HepG2 (cell line): ENCODE data around the gene CKAP2L. TPM values are rescaled to one million over a fixed set of nuclear protein-coding genes. Genes with fewer than 3 reads are reported as not detected.

Source experiments
- ATAC-seq: fragments of 200-7000 bp; cut with Tn5 transposase; 3 replicates; pipeline ENCODE4 v1.9.1; 2020; ENCODE audit warnings: mild to moderate bottlenecking, moderate library complexity
- BruUV-seq: library from RNA; stranded (reverse); fragments of 400-500 nt; replicated peaks from 2 replicates; lab custom pipeline; 2021; lab: Mats Ljungman, UMichigan
- CTCF ChIA-PET: fragments of 300-600 bp; formaldehyde crosslinking; extraction: SDS; loops from one replicate; lab custom pipeline; 2021; ENCODE audit warnings: low total read pairs, inconsistent platforms, low intra/inter-chr PET ratio; lab: Yijun Ruan, JAX
- POLR2A ChIA-PET: fragments of 350-600 bp; sonication (Branson Sonifier 250); formaldehyde crosslinking; loops from one replicate; lab custom pipeline; 2020; ENCODE audit warnings: antibody characterized with exemption, inconsistent platforms; lab: Yijun Ruan, JAX
- DNase-seq: peaks from one replicate; pipeline ENCODE4 v3.0.0-alpha.2; 2015; ENCODE audit warnings: low spot score
- FAIRE-seq: peaks from 3 replicates; lab custom pipeline; 2011; peaks lifted over from hg19 to GRCh38; lab: Jason Lieb, UNC
- H2AFZ ChIP-seq: one replicate; pipeline ENCODE4 v1.6.1; 2011; ENCODE audit warnings: low read length, inconsistent platforms
- H3K27ac ChIP-seq: fragments of 300-600 bp; 3 replicates; pipeline ENCODE4 v1.8.0; 2011; ENCODE audit warnings: mixed run types, mild to moderate bottlenecking, mixed read lengths, low read length, inconsistent platforms; ENCODE audit not compliant: insufficient read depth; ENCODE audit errors: extremely low read length
- H3K27me3 ChIP-seq, 2 experiments: fragments of 200-600 bp in 1 of 2; 2 replicates in 1 of 2; 3 replicates in 1 of 2; pipeline versions ENCODE4 v1.6.0 to v1.8.0; 2011; ENCODE audit warnings: low read length in 2 of 2, mild to moderate bottlenecking in 2 of 2, moderate library complexity in 2 of 2, inconsistent platforms in 1 of 2; ENCODE audit not compliant: insufficient read depth in 2 of 2, control insufficient read depth in 1 of 2
- H3K36me3 ChIP-seq, 2 experiments: fragments of 200-600 bp in 1 of 2; replicated peaks in 1 of 2; 2 replicates in 1 of 2; 3 replicates in 1 of 2; pipeline versions ENCODE4 v1.5.1 to v1.8.0; 2011; ENCODE audit warnings: low read length in 2 of 2, inconsistent platforms in 1 of 2; ENCODE audit not compliant: insufficient read depth in 2 of 2, control insufficient read depth in 1 of 2
- H3K4me1 ChIP-seq: 2 replicates; pipeline ENCODE4 v1.5.1; 2012; ENCODE audit warnings: low read length, inconsistent platforms; ENCODE audit not compliant: insufficient read depth
- H3K4me2 ChIP-seq: 2 replicates; pipeline ENCODE4 v1.6.0; 2011; ENCODE audit warnings: low read depth, low read length, inconsistent platforms
- H3K4me3 ChIP-seq, 3 experiments: fragments of 200-600 bp in 1 of 3; sonication (generic), shearing (Covaris generic) in 1 of 3; replicated peaks in 1 of 3; 2 replicates each; pipeline ENCODE4 v1.5.1; 2011 to 2016; ENCODE audit warnings: low read length in 3 of 3, inconsistent platforms in 2 of 3, low read depth in 2 of 3, mild to moderate bottlenecking in 2 of 3, control low read depth in 1 of 3, mixed read lengths in 1 of 3; ENCODE audit not compliant: insufficient read depth in 1 of 3
- H3K79me2 ChIP-seq: one replicate; pipeline ENCODE4 v1.6.1; 2011; ENCODE audit warnings: low read length, inconsistent platforms; ENCODE audit not compliant: insufficient read depth
- H3K9ac ChIP-seq: 2 replicates; pipeline ENCODE4 v1.6.0; 2011; ENCODE audit warnings: mild to moderate bottlenecking, low read depth, low read length, inconsistent platforms; ENCODE audit not compliant: insufficient read depth
- H3K9me3 ChIP-seq: 2 replicates; pipeline ENCODE4 v1.5.1; 2012; ENCODE audit warnings: mild to moderate bottlenecking, low read length
- H4K20me1 ChIP-seq: 2 replicates; pipeline ENCODE4 v1.6.0; 2011; ENCODE audit warnings: inconsistent platforms, mild to moderate bottlenecking, low read length, moderate library complexity; ENCODE audit not compliant: insufficient read depth
- HDAC6 ChIP-seq: fragments of 200-600 bp; sonication (generic); IDR thresholded peaks from 2 replicates; pipeline ENCODE4 v1.7.0; 2017; ENCODE audit warnings: mild to moderate bottlenecking, antibody characterized with exemption, low read length, low read depth
- HNF4G ChIP-seq, 2 experiments: sonication (generic) in 1 of 2; formaldehyde crosslinking in 1 of 2; IDR thresholded peaks; 2 replicates each; pipeline versions ENCODE4 v1.4.0 to v1.6.1; 2011 to 2020; ENCODE audit warnings: borderline replicate concordance in 2 of 2, low read depth in 2 of 2, mild to moderate bottlenecking in 2 of 2, low read length in 1 of 2, missing genetic modification reagents in 1 of 2, moderate library complexity in 1 of 2
- MEIS2 ChIP-seq: sonication (generic); formaldehyde crosslinking; IDR thresholded peaks from 2 replicates; pipeline ENCODE4 v1.9.0; 2021; ENCODE audit warnings: mild to moderate bottlenecking, missing genetic modification reagents
- MTA1 ChIP-seq: sonication (generic); formaldehyde crosslinking; IDR thresholded peaks from 2 replicates; pipeline ENCODE4 v1.4.0; 2020; ENCODE audit warnings: missing genetic modification reagents, mild to moderate bottlenecking, borderline replicate concordance
- SOX5 ChIP-seq: IDR thresholded peaks from 2 replicates; pipeline ENCODE4 v1.6.1; 2016; ENCODE audit warnings: borderline replicate concordance
- ZNF343 ChIP-seq: sonication (generic); formaldehyde crosslinking; IDR thresholded peaks from 2 replicates; pipeline ENCODE4 v1.4.0; 2020; ENCODE audit warnings: mild to moderate bottlenecking, missing genetic modification reagents
- ZNF883 ChIP-seq: sonication (generic); formaldehyde crosslinking; IDR thresholded peaks from 2 replicates; pipeline ENCODE4 v1.5.1; 2020; ENCODE audit warnings: mild to moderate bottlenecking, missing genetic modification reagents; ENCODE audit errors: not compliant biosample characterization
- ZSCAN20 ChIP-seq: sonication (generic); formaldehyde crosslinking; IDR thresholded peaks from 2 replicates; pipeline ENCODE4 v1.4.0; 2020; ENCODE audit warnings: missing genetic modification reagents, mild to moderate bottlenecking, borderline replicate concordance
- WGBS: methylation state at CpG from one replicate; pipeline ENCODE4 v1.1.6; 2017; ENCODE audit warnings: low lambda C conversion rate; 5-methylcytosine and 5-hydroxymethylcytosine counted together
- in situ Hi-C: cut with HindIII; loops from 2 replicates; pipeline ENCODE4 v1.10.0; 2017; ENCODE audit warnings: low pct_unique_long_range_greater_than_20kb; ENCODE audit not compliant: extremely low pct_ligation_motif_present
- intact Hi-C: fragments of 100-400 bp; cut with micrococcal nuclease; formaldehyde crosslinking; loops from one replicate; pipeline ENCODE4 v1.10.0; 2022; ENCODE audit not compliant: unreplicated experiment
- polyA plus RNA-seq, 8 experiments: library from polyadenylated mRNA; depleted of rRNA in 3 of 8; stranded (reverse) in 7 of 8; unstranded in 1 of 8; fragments of >200 nt; fragmentation: Illumina TruSeq in 4 of 8; extraction: Trizol in 4 of 8; gene quantifications; 2 replicates each; pipeline versions ENCODE4 v1.2.1 to v1.2.3, GENCODE V29; 2011 to 2016; ENCODE audit warnings: low read depth in 4 of 8, missing spikeins in 1 of 8, mixed read lengths in 1 of 8; ENCODE audit not compliant: insufficient read depth in 1 of 8
- total RNA-seq, 5 experiments: library from RNA; depleted of rRNA; stranded (reverse); fragments of >200 nt; fragmentation: Illumina TruSeq; extraction: Trizol; gene quantifications; 2 replicates each; pipeline ENCODE4 v1.2.3, GENCODE V29; 2016; ENCODE audit warnings: low read depth in 1 of 5
- TF ChIP-seq, protein P1 (sequence below): IDR thresholded peaks from 2 replicates; pipeline ENCODE4 v1.6.1; 2012; ENCODE audit warnings: low read length, improper control_type of control experiment
- TF ChIP-seq, protein P2 (sequence below): sonication (generic); formaldehyde crosslinking; IDR thresholded peaks from 2 replicates; pipeline ENCODE4 v1.4.0; 2020; ENCODE audit warnings: missing genetic modification reagents

The CKAP2L gene
- total and polyA plus RNA-seq, 2 of the 13 experiments (the other 11 are each of a cell fraction or from before 2014, with no cell fraction given): 7.1 to 9.5 TPM

DNA sequence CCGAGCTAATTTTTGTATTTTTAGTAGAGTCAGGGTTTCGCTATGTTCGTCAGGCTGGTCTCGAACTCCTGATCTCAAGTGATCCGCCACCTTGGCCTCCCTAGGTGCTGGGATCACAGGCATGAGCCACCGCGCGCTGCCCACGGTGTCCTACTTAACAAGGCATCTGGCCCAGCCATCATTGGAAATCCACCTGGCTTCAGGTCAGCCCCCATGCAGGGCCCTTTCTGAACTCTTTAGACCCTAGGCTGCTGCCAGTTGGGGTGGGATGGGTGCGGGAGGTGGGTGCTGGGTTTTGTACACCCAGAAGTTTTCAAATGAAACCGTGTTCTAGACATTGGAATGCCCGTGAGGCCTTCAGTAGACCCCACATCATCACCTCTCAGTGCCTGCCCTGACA, 70.2 kb downstream of the CKAP2L start:
- H3K27me3 ChIP-seq: no peaks in the 10 kb centered on the region
- ATAC-seq: no peak
- CTCF ChIA-PET: no interaction called here
- H3K9ac ChIP-seq: no peak overlapping the region
- H3K4me1 ChIP-seq: peaks cover 36% of the 10 kb centered on the region
- H3K4me3 ChIP-seq: no peak overlapping the region
- no peaks in the 10 kb centered on the region for H4K20me1 ChIP-seq
- TF ChIP-seq ZNF343 (CRISPR knock-in tag) (no peak), MTA1 (CRISPR knock-in tag) (no peak), MEIS2 (CRISPR knock-in tag) (no peak), ZSCAN20 (no peak)
- POLR2A ChIA-PET: interaction anchor here (1.0 kb wide), 1 partner anchor 49 kb away, joined by 3 read pairs; no protein-coding TSS in a partner anchor
- no peak overlapping the region for H3K4me2 ChIP-seq
- intact Hi-C loops (no loop called here), in situ Hi-C loops (no loop called here)
- H3K36me3 ChIP-seq: no peaks in the 10 kb centered on the region
- H2AFZ ChIP-seq: no peak overlapping the region
- BruUV-seq: no TSS peak
- no peak overlapping the region for H3K27ac ChIP-seq
- 82% methylated on average over 11 of the region's 12 CpGs for WGBS
- FAIRE-seq: no peak
- DNase-seq: no peak
- no peaks in the 10 kb centered on the region for H3K79me2 ChIP-seq
- no peaks in the 10 kb centered on the region for H3K9me3 ChIP-seq

DNA sequence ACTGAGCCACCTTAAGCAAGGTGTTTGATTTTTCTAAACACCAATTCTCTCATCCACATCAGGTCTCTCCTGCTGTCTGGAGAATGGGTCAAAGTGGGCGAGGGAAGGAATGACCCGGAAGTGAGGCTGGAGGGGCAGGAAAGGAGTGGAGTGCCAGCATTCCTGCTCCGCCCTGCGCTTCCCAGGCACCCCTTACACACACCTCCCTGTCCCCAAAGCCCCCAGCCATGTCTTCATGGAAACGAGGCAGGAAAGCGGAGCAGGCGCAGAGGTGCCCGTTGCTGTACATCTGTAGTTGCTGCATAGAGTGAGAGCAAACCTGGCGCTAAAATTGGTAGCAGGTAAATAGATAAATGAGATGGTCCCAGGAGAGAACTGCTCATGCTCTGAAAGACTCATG, 70.8 kb downstream of the CKAP2L start:
- BruUV-seq: no TSS peak
- Histone ChIP-seq H2AFZ (no peak overlapping the region), H3K4me1 (peaks cover 42% of the 10 kb centered on the region), H3K9me3 (no peaks in the 10 kb centered on the region), H3K4me2 (no peak overlapping the region), H3K4me3 (no peak overlapping the region), H3K79me2 (no peaks in the 10 kb centered on the region), H4K20me1 (no peaks in the 10 kb centered on the region), H3K27me3 (no peaks in the 10 kb centered on the region), H3K9ac (no peak overlapping the region), H3K27ac (no peak overlapping the region), H3K36me3 (no peaks in the 10 kb centered on the region)
- WGBS: 80% methylated on average over 9 of the region's 9 CpGs
- FAIRE-seq: no peak
- ATAC-seq: no peak
- in situ Hi-C loops (no loop called here), intact Hi-C loops (no loop called here)
- ChIA-PET POLR2A (no interaction called here), CTCF (no interaction called here)
- no peak for DNase-seq
- TF ChIP-seq ZNF883 (CRISPR knock-in tag) (no peak), HNF4G (IDR thresholded peaks at IDR 0.05; ENCODE audit: borderline replicate concordance, low read depth, low read length) (no peak), HNF4G (CRISPR knock-in tag; IDR thresholded peaks at IDR 0.05; ENCODE audit: borderline replicate concordance, low read depth) (no peak), HDAC6 (no peak), SOX5 (CRISPR knock-in tag) (no peak)
- TF ChIP-seq, protein P1, sequence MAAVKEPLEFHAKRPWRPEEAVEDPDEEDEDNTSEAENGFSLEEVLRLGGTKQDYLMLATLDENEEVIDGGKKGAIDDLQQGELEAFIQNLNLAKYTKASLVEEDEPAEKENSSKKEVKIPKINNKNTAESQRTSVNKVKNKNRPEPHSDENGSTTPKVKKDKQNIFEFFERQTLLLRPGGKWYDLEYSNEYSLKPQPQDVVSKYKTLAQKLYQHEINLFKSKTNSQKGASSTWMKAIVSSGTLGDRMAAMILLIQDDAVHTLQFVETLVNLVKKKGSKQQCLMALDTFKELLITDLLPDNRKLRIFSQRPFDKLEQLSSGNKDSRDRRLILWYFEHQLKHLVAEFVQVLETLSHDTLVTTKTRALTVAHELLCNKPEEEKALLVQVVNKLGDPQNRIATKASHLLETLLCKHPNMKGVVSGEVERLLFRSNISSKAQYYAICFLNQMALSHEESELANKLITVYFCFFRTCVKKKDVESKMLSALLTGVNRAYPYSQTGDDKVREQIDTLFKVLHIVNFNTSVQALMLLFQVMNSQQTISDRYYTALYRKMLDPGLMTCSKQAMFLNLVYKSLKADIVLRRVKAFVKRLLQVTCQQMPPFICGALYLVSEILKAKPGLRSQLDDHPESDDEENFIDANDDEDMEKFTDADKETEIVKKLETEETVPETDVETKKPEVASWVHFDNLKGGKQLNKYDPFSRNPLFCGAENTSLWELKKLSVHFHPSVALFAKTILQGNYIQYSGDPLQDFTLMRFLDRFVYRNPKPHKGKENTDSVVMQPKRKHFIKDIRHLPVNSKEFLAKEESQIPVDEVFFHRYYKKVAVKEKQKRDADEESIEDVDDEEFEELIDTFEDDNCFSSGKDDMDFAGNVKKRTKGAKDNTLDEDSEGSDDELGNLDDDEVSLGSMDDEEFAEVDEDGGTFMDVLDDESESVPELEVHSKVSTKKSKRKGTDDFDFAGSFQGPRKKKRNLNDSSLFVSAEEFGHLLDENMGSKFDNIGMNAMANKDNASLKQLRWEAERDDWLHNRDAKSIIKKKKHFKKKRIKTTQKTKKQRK: no peak
- TF ChIP-seq, protein P2, sequence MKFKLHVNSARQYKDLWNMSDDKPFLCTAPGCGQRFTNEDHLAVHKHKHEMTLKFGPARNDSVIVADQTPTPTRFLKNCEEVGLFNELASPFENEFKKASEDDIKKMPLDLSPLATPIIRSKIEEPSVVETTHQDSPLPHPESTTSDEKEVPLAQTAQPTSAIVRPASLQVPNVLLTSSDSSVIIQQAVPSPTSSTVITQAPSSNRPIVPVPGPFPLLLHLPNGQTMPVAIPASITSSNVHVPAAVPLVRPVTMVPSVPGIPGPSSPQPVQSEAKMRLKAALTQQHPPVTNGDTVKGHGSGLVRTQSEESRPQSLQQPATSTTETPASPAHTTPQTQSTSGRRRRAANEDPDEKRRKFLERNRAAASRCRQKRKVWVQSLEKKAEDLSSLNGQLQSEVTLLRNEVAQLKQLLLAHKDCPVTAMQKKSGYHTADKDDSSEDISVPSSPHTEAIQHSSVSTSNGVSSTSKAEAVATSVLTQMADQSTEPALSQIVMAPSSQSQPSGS: no peak
